A549 treated with dexamethasone at 1 μM for 4 hours (cell line): Measurements from ENCODE around the gene CALCOCO1. TPM values are rescaled to one million over a fixed set of nuclear protein-coding genes. Genes with fewer than 3 reads are reported as not detected.

Experiments
- total RNA-seq: library from RNA; stranded (reverse); fragments of 200-300 nt; extraction: Qiagen RNA extraction; gene quantifications from 5 replicates; pipeline ENCODE4 v1.2.3, GENCODE V29; 2022

The CALCOCO1 gene, protein sequence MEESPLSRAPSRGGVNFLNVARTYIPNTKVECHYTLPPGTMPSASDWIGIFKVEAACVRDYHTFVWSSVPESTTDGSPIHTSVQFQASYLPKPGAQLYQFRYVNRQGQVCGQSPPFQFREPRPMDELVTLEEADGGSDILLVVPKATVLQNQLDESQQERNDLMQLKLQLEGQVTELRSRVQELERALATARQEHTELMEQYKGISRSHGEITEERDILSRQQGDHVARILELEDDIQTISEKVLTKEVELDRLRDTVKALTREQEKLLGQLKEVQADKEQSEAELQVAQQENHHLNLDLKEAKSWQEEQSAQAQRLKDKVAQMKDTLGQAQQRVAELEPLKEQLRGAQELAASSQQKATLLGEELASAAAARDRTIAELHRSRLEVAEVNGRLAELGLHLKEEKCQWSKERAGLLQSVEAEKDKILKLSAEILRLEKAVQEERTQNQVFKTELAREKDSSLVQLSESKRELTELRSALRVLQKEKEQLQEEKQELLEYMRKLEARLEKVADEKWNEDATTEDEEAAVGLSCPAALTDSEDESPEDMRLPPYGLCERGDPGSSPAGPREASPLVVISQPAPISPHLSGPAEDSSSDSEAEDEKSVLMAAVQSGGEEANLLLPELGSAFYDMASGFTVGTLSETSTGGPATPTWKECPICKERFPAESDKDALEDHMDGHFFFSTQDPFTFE
- 17.1 to 21.7 TPM (median 17.4 TPM) in 5 replicates for total RNA-seq

DNA sequence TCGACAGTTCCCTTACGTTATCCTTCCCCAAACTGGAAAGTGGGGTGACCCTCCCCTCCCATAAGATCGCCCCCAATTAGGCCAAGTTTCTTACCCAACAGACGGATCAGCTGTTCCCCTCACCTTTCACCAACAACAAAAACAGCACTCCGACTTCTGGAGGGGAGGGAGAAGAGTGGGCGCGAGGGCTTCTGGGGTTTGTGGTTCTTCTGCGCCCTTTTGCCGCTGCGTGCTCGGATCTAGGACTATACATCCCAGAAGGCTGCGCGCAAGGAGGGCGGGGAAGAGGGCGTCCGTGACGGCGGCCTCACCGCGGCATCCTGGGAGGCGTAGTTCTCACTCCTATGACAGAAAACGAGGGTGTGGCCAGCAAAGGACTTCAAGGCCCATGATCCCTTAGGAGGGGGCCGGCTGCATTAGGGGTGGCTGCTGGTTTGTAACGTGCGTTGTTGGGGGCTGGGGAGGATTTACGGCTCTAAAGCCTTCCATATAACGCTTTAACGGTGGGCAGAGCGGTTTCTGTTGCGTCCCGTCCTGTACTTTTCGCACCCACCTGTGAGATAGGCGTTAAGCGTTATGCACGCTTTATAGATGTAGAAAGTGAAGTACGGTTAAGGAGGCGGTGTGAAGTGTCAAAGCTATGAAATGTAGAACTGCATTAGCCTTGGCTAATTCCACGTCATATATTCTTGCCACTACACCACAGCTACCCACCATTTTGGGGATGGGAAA is at the start of gene CALCOCO1:
CALCOCO1 (minus strand) TSS at position 143 of the 732 bp plus-strand sequence. CDS start 2,210 bp downstream, outside the sequence.

DNA sequence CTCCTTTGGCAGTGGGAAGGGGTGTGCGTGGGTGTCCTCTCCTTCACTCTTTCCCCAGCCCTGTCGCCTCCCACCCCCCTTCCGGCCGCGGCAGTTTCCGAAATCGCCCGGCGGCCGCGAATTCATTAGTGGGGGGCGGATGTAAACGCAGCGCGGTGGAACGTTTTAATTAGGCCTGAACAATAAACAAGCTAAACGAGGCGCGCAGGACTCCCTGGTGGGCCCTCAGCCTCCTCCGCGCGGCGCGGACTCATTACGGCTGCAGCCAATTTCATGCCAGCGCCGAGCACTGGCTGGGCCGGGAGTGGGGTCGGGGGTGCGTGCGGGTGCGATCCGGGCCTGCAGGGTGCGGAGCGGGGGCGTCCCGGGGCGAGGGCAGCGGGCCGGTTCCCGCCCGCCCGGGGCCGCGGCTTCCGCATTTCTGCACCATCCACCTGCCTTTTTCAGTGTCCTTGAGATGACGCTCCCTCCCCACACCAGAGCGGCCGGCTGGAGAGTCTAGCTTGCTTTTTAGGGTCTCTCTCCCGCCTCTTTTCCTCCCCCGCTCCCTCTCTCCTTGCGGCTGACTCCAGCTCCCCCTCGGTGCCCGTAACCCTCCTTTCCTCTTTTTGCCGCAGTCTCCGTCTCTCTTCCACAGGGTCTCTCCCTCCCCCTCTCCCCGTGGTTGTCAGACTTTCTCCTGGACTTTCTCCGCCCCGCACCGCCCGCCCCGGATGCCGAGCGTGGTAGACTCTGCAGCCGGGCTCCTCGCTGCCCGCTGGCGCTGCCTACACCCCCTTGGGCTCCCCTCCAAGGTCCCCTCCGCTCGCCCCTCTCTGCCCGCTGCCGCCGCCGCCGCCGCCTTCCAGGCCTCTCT is 24.3 kb upstream of the CALCOCO1 start, which contains the start of gene CISTR:
CISTR (minus strand) TSS at position 644 of the 856 bp plus-strand sequence.

DNA sequence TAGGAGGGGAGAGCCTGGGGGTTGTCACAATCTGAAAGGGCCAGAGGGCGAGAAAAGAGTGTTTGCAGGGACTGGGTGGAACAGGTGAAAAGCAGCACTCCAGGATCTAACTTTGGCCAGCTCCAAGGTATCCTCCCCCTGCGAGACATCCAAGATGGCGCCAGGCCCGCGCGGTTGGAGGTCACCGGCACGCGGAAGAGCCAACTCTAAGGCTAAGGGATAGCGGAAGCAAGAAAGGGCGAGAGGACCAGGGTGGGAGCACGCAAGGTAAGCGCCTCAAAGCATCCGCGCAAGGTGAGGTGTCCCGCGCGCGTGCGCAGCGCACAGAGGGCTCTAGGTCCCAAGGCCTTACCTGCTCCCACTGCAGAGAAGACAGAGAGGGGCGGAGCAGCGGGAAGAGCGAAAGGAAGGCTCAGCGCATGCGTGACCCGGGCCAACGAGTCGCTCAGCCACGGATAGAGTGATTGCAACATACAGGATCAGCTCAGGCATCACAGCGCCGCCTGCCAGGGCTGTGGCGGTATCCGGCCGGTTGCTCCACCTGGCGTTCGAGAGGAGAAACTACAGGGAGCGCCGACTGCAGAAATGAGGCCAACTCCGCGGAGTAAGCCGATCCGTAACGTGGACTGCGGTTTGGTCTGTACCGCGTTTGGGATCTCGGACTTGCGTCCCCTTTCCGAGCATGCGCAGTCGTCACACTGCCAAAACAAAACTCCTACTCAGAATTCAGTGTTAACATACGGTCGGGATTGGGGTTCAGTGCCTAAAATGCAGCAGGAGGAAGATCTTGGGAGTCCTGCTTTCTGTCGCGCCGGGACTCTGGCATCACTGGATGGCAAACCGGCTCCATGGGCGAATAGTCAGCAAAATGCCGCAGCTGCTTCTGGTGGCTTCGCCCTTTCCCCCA is 51.3 kb downstream of the CALCOCO1 start, which contains the start of gene ATP5MC2:
ATP5MC2 (minus strand) TSS at position 383 of the 907 bp plus-strand sequence. CDS start 3,469 bp downstream, outside the sequence.

Other genes with a start within 250 kb of the CALCOCO1 start
- gene MAP3K12, start 228.0 kb downstream of the CALCOCO1 start, total RNA-seq: 6.9 to 13.5 TPM (median 10.7 TPM) in 5 replicates
- 41.3 to 53.0 TPM (median 46.1 TPM) in 5 replicates for gene TARBP2, start 226.2 kb downstream of the CALCOCO1 start, total RNA-seq
- not detected in 5 replicates for gene NPFF, start 220.0 kb downstream of the CALCOCO1 start, total RNA-seq
- gene ATF7, start 101.1 kb downstream of the CALCOCO1 start, total RNA-seq: 18.1 to 20.9 TPM (median 20.0 TPM) in 5 replicates
- 594 to 691 TPM (median 622 TPM) in 5 replicates for gene ATP5MC2, start 51.4 kb downstream of the CALCOCO1 start, total RNA-seq
- gene CISTR, start 24.5 kb upstream of the CALCOCO1 start, total RNA-seq: not detected in 5 replicates
- gene HOXC13, start 211.4 kb upstream of the CALCOCO1 start, total RNA-seq: 24.6 to 37.6 TPM (median 28.1 TPM) in 5 replicates
- gene HOXC12, start 227.5 kb upstream of the CALCOCO1 start, total RNA-seq: 0.02 to 0.05 TPM (median 0.03 TPM) in 3 of 5 replicates, not detected in the others
- 0.58 to 0.82 TPM (median 0.73 TPM) in 5 replicates for gene HOXC11, start 245.7 kb upstream of the CALCOCO1 start, total RNA-seq
- 0.12 to 0.40 TPM (median 0.24 TPM) in 5 replicates for gene HOTAIR, start 247.5 kb upstream of the CALCOCO1 start, total RNA-seq